ENCODE results near the gene MYLK4.
"Not testable (repeated sequence)": the region's sequence is repeated elsewhere in the genome, so short reads cannot be mapped to it uniquely, and the experiment has no call there.

The MYLK4 gene

DNA sequence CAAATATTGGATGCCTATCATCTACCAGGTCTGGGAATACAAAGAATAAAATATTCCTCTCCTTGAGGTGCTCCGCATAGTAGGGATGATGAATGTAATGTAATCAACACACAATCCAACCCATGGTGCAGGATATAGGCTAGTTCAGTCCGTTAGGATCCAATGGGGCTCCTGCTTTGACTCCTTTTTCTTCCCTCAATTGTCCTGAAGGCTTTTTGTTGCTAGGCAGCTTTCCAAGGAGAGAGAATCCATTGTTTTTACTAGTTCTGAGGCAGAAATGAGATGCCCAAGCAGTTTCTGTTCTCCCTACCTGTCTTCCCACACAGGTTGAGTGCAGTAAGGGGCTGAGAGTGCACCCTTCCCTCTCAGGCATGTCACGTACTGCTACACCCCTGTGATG is 26.5 kb upstream of the MYLK4 start:
- no peak for DNase-seq

DNA sequence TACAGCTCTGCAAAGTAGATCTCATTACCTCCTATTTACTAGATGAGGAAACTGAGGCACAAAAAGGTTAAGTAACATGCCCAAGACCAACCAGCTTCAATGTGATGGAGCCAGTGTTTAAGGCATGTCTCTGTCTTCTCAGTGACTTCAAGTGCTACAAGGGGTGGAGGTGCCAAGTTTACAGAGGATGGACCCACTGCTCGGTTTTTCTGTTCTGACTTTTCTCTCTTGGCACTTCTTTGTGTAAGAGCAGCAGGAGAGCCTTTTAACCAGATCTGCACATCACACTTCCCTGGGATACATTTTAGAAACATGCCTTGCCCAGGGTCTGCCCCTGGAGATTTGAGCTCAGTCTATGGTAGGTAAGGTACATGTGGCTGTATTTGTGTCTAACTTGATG is 24.3 kb upstream of the MYLK4 start:
- no peak for DNase-seq

DNA sequence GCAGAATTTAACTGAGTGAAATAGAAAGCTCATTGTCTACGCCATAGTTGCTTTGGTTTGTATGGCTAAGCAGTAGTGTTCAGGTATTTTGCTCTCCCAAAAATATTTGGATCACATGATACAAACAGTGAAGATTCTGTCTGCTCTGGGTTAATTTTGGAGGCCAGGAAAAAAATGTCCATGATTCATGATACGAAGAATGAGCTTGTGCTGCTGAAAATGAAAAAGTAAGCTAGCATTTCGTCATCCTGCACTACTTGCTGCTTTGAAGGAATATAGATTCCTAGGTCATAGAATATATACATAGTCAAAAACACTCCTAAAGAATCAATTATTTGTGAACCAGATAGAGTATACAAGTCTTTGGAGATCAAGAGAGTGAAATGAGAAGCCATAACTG is 22.7 kb upstream of the MYLK4 start:
- DNase-seq: no peak

DNA sequence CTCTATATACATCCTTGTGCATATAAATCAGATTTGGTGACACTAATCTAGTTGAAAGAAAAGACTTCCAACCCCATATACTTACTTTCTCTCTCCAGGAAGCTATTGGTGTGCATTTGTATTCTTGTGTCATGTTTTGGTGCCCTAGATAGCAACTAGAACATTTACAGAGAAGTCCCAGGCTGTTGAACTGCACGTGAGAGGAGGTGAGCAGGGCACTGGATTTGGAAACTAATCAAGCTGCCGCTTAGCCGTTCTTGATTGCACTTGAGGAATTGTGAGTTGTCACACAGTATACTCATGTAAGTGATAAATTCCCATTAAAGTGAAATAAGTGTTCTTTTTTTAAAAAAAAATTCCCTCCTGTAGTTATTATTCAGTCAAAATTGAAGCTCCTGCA is 22.1 kb upstream of the MYLK4 start:
- no peak for DNase-seq

DNA sequence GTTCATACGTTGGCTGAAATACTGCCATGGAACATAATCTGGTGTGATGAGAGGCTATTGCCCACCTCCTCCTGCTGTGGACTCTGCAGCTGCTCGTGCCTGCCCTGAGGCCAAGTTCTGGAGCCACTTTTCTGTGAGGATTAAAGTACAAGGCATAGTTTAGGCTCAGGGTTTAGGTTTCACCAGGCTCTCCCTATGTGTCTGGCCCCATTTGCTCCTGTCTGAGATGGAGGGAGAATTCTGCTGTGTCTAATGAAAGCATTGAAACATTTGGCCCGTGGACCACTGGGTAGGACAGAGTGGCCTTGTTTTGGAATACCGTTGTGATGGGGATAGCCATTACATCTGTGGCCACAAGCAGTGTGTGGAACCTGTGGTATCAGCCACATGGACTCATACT is 20.4 kb upstream of the MYLK4 start:
- no peak for DNase-seq

DNA sequence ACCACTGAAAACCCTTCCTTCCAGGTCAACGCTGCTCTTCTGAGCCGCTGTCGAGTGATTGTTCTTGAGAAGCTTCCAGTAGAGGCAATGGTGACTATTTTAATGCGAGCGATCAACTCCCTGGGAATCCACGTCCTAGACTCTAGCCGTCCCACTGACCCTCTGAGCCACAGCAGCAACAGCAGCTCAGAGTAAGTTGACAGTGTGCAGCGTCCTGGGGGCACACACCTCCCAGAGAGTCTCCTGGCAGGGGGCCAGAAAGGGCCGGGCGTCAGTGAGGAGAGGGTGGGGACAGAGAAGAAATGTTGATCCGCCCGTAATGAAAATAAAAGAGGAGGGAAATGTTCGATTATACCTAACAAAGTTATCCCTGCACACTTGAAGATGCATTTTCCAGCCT is 19.4 kb upstream of the MYLK4 start:
- peak; percentile 87 for DNase-seq

DNA sequence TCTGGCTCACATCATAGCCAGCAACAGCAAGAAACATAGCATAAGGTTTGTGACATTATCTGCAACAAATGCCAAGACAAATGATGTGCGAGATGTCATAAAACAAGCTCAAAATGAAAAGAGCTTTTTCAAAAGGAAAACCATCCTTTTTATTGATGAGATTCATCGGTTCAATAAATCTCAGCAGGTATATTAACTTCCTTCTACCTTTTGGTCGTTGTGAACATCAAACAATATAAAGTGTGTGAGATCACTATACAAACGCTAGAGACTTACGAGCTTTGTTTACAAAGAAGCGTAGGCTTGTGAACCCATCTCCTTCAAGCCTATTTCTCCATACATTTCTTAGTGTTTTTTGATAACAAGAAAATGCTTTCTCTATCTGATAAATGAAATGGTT is 18.0 kb upstream of the MYLK4 start:
- DNase-seq: no peak

DNA sequence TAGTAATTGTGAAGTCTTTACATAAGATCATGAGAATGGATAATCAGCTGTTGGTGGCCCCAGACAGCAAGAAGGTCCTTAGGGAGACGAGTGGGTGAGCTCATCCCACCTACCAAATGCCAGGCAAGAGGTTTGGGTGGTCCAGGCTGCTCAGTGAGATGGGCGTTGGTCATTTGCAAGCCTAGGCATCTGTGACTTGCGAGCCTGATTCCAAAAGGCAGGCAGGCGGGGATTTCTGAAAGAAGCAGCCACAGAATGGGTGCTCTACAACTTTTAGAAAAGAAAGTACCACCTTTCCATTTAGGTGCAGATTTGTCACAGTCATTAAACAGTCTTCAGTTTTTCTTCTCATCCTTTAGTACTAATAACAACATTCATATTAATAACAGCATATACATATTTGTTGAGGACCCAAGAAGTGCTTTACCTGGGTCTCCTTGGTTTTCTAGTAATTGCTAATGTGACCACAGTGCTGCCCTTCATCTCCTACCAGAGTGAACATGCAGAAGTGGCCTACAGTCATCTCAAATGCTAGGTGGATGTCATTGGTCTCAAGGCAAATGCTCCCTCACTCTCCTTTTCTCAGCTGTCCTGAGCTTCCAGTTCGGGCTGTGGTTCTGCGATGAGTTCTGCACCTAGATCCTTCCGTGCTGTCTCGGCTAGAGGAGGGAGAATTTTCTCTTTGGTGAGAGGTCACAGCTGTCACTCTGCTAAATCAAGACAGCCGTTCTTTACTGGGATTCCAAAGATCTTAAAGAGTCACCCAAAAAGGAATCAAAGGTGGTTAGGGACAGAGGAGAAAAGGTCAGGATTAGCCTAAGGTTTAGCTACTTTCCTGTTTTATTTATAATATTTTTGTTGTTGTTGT is 17.2 kb upstream of the MYLK4 start:
- peak; percentile 32 for DNase-seq

DNA sequence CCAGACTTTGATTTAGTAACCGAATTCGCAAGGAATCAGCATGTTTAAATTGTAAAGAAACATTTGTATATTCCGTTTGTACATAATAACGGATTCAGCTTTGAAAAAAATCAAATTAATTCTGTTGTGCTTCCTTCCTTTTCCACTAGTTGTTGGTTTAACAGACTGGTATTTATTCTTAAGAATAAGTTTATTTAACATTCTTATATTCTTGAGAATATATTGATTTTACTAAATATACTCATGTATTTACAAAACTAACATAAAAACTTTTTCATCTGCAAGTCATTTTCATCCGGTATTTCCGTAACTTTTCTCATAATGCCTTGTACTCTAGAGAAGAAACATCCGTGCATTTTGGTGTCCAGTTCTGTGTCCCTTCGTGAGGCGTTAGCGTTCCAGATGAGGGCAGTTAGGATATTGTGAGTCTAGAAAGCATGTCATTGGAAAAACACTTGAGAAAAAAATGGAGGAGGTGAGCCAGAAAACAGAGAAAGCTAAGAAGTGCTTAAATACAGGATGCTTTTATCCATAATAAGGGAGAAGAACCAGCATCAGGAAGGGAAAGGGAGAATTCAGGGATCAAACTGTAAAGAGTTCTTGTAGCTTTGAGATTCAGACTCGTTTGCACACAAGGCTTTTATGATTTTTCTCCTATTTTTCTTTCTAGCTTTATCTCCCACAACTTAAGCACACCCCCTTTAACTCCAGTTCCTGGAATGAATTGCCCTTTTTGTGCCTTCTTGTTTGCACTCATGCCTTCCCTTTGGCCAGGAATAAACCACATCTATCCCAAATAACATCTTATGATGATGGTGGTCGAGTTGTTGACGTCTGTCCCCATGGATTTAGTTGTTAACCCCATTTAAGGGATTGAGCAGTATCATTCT is 16.3 kb upstream of the MYLK4 start:
- DNase-seq: peak; percentile 32

DNA sequence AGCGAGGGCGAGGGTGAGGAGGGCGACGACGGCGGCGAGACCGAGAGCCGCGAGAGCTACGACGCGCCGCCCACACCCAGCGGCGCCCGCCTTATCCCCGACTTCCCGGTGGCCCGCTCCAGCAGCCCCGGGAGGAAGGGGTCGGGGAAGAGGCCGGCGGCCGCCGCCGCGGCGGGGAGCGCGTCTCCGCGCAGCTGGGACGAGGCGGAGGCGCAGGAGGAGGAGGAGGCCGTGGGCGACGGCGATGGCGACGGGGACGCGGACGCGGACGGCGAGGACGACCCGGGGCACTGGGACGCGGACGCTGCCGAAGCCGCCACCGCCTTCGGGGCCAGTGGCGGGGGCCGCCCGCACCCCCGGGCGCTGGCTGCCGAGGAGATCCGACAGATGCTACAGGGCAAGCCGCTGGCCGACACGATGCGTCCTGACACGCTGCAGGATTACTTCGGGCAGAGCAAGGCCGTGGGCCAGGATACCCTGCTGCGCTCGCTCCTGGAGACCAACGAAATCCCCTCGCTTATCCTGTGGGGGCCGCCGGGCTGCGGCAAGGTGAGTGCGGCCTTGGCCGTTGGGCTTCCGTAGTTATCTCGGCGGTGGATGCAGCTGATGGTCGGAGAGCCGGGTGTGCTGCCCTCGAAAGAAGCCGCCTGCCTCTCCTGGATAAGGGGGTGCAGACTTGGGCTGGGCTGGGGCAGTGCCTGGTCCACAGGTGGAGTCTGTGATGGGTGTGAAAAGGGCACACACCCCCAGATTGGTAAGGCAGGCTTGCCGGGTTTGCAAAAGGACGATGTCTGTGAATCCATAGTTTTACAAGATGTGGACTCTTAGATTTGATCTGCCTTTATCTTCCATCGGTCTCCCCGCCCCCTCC is 15.4 kb upstream of the MYLK4 start:
- peak; percentile 72 for DNase-seq

DNA sequence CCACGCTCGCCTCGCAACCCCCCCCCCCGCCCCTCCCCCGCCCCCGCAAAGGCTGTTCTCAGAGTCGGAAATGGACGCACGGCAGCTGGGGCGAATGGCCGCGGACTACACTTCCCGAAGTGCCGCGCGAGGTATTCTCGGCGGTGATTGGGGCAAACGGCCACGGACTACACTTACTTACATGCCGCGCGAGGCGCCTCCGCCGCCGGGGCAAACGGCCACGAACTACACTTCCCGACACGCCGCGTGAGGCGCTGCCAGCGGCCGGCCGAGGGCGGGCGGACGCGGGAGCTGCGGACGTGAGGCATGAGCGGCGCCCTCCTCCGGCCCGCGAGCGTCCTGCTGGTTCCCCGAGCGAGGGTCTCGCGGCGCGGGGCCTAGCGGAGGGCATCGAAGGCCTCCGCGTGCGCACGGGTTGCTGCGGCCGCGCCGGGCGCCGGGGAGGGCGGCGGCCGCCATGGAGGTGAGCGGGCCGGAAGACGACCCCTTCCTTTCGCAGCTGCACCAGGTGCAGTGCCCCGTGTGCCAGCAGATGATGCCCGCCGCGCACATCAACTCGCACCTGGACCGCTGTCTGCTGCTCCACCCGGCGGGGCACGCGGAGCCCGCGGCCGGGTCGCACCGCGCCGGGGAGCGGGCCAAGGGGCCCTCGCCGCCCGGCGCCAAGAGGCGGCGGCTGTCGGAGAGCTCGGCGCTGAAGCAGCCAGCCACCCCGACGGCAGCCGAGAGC is 14.6 kb upstream of the MYLK4 start, which contains the start of gene WRNIP1:
Gene WRNIP1, plus strand, starts transcription at position 228 of the 730 bp plus-strand sequence. Its CDS starts 230 bp downstream, at position 458.
- DNase-seq: peak; percentile 99

DNA sequence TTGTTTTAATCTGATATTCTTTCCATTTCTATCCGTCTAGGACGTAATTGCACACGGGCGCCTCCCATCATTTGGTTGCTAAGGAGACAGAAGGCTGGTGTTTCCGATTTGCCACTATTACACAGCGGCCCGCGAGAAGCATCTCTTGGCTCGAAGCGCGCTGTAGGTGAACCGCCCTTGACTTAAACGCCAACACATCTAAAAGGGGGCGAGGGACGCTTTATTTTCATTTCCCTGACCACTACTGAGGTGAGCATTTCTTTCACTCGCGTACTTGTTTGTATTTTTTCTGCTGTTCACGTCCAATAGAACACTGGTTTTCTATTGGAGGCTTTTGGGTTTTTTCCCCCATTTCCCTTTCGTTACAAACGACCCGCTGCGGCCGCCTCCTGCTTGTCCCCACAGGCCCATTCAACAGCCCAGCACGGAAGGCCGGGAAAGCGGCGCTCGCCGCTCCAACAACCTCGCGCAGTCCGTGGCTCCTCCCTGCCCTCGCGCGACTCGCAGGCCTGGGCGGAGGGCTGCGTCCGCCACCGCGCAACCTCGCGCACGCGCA is 14.0 kb upstream of the MYLK4 start:
- peak; percentile 72 for DNase-seq

DNA sequence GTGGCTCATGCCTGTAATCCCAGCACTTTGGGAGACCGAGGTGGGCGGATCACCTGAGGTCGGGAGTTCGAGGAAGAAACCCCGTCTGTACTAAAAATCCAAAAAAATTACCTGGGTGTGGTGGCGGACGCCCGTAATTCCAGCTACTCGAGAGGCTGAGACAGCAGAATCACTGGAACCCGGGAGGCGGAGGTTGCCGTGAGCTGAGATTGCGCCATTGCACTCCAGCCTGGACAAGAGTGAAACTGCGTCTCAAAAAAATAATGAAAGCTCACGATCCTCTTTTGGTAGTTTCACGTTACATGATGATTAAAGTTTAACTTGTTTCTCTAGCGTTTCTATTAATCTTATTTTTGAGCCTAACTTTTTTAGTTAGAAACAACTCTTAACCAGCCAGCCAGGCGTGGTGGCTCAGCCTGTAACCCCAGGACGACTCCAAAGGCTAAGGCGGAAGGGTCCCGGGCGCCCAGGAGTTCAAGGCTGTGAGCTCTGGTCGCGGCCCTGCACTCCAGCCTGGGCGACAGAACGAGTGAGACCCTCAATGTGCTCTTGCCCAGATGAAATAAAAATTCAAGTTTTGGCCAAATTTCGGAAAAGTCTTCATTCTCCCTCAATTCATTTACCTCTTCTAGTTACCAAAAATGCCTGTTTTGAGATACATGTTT is 13.3 kb upstream of the MYLK4 start:
- no peak for DNase-seq

DNA sequence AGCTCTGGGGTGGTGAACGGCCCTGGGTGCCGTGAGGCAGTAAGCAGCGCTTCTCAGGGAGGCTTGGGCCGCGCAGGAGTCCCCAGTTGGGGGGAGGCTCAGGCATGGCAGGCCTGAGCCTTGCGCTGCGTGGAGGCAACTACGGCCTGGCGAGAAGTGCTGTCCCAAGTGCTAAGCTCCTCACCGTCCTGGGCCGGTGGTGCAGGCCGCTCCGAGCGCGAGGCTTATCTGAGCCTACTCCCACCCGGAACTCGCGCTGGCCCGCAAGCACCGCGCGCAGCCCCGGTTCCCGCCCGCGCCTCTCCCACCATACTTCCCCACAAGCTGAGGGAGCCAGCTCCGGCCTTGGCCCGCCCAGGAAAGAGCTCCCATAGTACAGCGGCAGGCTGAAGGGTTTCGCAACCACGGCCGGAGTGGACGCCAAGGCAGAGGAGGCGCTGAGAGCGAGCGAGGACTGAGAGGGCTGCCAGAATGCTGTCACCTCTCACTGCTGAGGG is 12.7 kb upstream of the MYLK4 start:
- no peak for DNase-seq

DNA sequence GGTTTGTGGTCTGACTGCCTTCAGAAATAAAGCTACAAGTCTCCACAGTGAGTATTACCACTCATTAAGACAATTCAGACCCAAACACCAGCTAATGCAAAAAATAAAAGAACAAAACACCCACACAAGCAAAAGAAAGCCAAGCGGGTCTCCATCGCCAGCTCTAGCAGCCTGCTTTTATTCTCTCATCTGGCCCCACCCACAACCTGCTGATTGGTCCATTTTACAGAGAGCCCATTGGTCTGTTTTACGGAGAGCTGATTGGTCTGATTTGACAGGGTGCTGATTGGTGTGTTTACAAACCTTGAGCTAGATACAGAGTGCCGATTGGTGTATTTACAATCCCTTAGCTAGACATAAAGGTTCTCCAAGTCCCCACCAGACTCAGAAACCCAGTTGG is 12.1 kb upstream of the MYLK4 start:
- DNase-seq: not testable (repeated sequence)

DNA sequence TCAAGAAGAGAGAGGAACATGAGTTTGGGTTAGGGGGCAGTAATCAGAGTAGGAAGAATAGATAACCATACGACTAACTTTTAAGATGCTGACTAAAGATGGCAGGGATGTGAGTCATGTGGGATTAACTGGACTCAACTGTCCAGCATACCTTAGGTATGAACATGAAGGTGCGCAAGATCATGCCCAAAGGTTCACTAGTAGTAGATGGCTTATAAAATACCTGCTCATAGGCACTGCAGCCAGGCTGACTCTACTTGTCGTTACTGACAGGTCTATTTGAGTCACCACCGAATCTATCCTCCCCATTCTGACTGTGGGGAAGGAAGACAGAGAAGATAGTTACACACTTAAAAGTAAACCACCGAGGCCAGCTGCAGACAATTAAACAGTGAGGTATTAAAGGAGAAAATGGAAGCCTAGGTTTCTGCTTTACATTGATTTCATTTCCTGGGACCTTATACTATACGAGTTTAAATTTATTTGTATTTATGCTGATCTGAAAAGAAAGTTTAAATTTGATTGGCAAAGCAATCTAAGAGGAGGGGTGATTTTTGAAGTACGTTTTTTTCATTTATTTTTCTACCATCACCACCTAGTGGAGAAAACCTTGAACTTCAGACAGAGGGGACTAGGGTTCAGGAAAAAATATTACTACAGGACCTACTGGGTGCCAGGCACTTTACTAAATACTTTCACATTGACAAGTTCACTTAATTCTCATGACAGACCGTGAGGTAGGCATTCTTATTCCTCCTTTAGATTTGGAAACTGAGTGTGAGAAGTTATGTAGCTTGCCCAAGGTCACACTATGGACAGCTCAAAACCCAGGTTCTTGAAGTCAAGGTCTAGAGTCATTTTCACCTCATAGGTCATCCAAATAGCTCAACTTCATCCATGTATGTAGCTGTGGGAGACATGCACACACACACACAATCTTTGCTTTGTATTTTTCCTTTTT is 10.4 kb upstream of the MYLK4 start:
- no peak for DNase-seq

DNA sequence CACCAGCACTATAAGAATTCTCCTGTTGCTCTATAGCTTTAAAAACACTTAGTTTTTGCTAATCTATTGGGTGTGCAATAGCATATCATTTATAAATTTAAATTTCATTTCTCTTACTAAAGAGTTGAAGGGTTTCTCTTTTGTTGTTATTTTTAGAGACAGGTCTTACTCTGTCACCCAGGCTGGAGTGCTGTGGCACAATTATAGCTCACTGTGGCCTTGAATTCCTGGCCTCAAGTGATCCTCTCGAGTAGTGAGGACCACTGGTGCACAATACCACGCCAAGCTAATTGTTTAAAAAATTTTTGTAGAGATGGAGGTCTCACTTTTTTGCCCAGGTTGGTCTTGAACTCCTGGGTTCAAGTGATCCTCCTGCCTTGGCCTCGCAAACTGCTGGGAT is 8.3 kb upstream of the MYLK4 start:
- no peak for DNase-seq

DNA sequence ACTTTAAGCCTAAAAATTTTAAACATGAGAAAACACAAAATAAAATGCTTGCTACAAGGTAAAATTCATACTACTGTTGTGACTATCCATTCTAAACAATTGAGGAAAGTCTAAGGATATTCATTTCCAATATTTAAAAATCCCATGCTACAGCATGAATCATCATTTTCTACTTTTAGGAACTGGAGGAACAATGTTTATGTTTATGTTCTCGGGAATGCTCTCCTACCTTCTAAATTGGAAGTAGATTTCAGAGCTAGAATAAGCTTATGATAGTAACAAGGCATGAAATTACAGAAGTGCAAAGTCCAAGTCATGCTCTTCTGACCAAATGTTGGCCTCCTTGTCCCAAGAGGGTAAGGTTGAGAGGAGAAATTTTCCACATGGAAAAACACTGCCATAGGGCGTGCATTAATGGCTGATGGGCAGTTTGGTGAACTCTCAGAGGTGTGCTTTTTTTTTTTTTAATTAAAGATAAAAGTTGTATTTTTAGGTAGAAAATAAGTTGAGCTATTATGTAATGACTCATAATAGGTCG is 6.0 kb upstream of the MYLK4 start:
- DNase-seq: no peak

DNA sequence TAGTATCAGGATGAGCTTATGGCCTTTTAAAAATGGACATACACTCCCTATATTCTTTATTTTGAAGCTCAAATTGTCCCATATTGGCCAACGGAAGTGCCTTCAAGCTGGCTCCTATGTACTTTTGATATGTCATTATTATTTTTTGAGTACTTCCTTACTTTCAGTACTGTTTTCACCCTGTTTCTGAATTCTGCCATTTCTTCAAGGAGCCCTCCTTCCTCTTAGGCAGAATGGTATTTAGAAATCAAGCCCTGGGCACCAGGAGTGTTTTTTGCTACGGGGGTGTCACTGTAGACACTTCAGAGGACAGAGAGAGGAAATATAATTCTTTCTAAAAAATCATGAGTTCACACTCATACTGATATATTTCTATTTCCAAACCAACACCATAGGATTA is 5.5 kb upstream of the MYLK4 start:
- no peak for DNase-seq

DNA sequence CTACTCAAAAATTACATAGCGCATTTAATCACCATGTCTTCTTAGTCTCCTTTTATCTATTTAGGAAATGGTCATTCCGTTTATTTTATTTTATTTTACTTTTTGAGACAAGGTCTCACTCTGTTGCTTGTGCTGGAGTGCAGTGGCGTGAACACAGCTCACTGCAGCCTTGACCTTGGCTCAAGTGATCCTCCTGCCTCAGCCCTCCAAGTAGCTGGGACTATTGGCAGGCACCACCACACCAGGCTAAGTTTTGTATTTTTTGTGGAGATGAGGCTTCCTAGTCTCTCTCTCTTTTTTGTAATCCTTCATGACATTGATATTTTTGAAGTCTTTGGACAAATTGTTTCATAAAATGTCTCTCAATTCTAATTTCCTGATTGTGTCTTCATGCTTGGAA is 4.7 kb upstream of the MYLK4 start:
- DNase-seq: no peak

Data from NCI-H82 (cell line).